Cardiac fibroblast (primary cell): ENCODE measurements around the gene PSMB5.

Source experiments
- DNase-seq, 2 donors: peaks; one replicate each; pipeline versions ENCODE4 v3.0.0 to v3.0.0-alpha.2; 2010; ENCODE audit warnings: low read depth in 2 of 2
- H3K4me3 ChIP-seq, 2 donors: replicated peaks in 1 of 2; 1 replicate in 1 of 2; 2 replicates in 1 of 2; pipeline ENCODE4 v1.5.1; 2011; ENCODE audit warnings: low read depth in 2 of 2, low read length in 2 of 2, mild to moderate bottlenecking in 2 of 2, moderate library complexity in 1 of 2
- CTCF ChIP-seq: IDR thresholded peaks from one replicate; pipeline ENCODE4 v1.5.1; 2011; ENCODE audit warnings: low read depth, mild to moderate bottlenecking, low read length, inconsistent platforms

PSMB5 gene

GRCh38 chr14:22996768-22997654, 37.7 kb downstream of the PSMB5 start:
- DNase-seq = no peak
- no peak overlapping the region for H3K4me3 ChIP-seq

GRCh38 chr14:22995889-22996625, 38.6 kb downstream of the PSMB5 start:
- no peak for DNase-seq
- no peak overlapping the region for H3K4me3 ChIP-seq
- no peak for TF ChIP-seq CTCF

More at GRCh38 chr14:22996768-22997654, 37.7 kb downstream of the PSMB5 start:
- TF ChIP-seq CTCF = no peak

GRCh38 chr14:22994762-22995275, 39.9 kb downstream of the PSMB5 start:
- no peak overlapping the region for H3K4me3 ChIP-seq
- peak; percentile 53 for TF ChIP-seq CTCF
- peak; percentile 67 to 71 for DNase-seq

GRCh38 chr14:22993517-22993916, 41.2 kb downstream of the PSMB5 start:
- H3K4me3 ChIP-seq = no peak overlapping the region
- no peak for DNase-seq
- TF ChIP-seq CTCF = no peak

- TF ChIP-seq CTCF = no peak
- no peak overlapping the region for H3K4me3 ChIP-seq
- no peak for DNase-seq
Measured at GRCh38 chr14:22991852-22992251, 42.8 kb downstream of the PSMB5 start.

GRCh38 chr14:22987291-22987690, 47.4 kb downstream of the PSMB5 start:
- no peak for TF ChIP-seq CTCF
- no peak for DNase-seq
- H3K4me3 ChIP-seq = no peak overlapping the region
